ENCODE results near the gene DSCAM.

Gene DSCAM

DNA sequence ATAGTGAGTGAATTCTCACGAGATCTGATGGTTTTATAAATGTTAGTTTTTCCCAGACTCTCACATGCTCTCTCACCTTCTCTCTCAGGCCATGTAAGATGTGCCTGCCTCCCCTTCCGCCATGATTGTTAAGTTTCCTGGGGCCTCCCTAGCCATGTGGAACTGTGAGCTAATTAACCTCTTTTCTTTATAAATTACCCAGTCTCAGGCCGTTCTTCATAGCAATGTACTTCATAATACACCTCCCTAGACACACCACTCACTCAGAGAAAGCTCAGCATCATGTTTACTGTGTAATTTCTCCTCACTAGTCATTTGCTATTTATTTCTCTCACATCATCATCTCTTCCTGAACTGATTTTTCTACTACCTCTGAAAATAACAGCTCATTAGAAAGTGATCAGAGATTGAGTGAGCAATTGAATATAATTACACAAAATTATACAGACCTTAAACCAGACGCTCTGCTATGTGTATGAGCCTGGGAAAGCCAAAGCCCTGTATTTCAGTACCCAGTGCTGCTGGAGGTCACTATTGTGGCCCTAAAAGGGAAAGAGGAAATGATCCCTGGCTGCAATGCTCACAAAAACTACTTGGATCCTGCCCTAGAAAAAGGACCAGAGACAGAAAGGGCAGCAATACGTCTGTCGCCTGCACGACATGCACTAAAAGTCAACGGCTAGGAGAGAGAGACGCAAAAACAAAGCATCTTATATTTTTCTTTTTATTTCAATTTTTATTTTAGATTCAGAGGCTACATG lies 284.5 kb downstream of the DSCAM start:
- no peaks in the 10 kb centered on the region for H3K36me3 ChIP-seq (ENCODE audit: control insufficient read depth in 2 of 2, insufficient read depth in 2 of 2, low read length in 2 of 2)
- H3K9me3 ChIP-seq (ENCODE audit: control insufficient read depth in 2 of 2, low read length in 2 of 2), result no peaks in the 10 kb centered on the region
- H3K27ac ChIP-seq (ENCODE audit: low read length), result no peak overlapping the region
- no peak overlapping the region for H3K9ac ChIP-seq (ENCODE audit: low read length in 2 of 2)
- H3K27me3 ChIP-seq (ENCODE audit: control insufficient read depth in 1 of 2, insufficient read depth in 2 of 2, low read length in 2 of 2), result peaks cover 0 to 2% of the 10 kb centered on the region in 2 donors
- H3K4me3 ChIP-seq (ENCODE audit: low read length in 2 of 2), result no peak overlapping the region
- no peaks in the 10 kb centered on the region for H3K4me1 ChIP-seq (ENCODE audit: control insufficient read depth, insufficient read depth, low read length)

DNA sequence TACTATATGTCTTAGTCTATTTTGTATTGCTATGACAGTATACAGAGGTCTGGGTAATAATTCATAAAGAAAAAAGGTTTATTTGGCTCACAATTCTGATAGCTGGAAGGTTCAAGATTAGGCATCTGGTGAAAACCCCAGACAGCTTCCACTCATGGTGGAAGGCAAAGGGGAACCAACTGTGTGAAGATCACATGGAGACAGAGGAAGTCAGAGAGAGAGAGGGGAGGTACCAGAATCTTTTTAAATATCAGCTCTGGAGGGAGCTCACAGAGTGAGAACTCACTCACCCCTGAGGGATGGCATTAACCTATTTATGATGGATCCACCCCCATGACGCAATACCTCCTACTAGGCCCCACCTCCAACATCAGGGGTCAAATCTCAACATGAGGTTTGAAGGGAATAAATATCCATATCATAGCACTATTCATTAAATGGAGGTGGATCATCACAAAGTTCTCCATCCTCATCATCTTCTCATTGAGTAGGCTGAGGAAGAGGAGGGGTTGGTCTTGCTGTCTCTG lies 290.5 kb downstream of the DSCAM start:
- Histone ChIP-seq H3K9ac (ENCODE audit: low read length in 2 of 2) (no peak overlapping the region), H3K27me3 (ENCODE audit: control insufficient read depth in 1 of 2, insufficient read depth in 2 of 2, low read length in 2 of 2) (no peaks in the 10 kb centered on the region), H3K27ac (ENCODE audit: low read length) (no peak overlapping the region), H3K36me3 (ENCODE audit: control insufficient read depth in 2 of 2, insufficient read depth in 2 of 2, low read length in 2 of 2) (no peaks in the 10 kb centered on the region), H3K9me3 (ENCODE audit: control insufficient read depth in 2 of 2, low read length in 2 of 2) (no peaks in the 10 kb centered on the region), H3K4me3 (ENCODE audit: low read length in 2 of 2) (no peak overlapping the region), H3K4me1 (ENCODE audit: control insufficient read depth, insufficient read depth, low read length) (no peaks in the 10 kb centered on the region)

GRCh38 chr21:40555021-40555528 lies 291.9 kb downstream of the DSCAM start:
- Histone ChIP-seq H3K27me3 (ENCODE audit: control insufficient read depth in 1 of 2, insufficient read depth in 2 of 2, low read length in 2 of 2) (no peaks in the 10 kb centered on the region), H3K4me3 (ENCODE audit: low read length in 2 of 2) (no peak overlapping the region), H3K36me3 (ENCODE audit: control insufficient read depth in 2 of 2, insufficient read depth in 2 of 2, low read length in 2 of 2) (no peaks in the 10 kb centered on the region), H3K9me3 (ENCODE audit: control insufficient read depth in 2 of 2, low read length in 2 of 2) (no peaks in the 10 kb centered on the region), H3K9ac (ENCODE audit: low read length in 2 of 2) (no peak overlapping the region), H3K27ac (ENCODE audit: low read length) (no peak overlapping the region), H3K4me1 (ENCODE audit: control insufficient read depth, insufficient read depth, low read length) (no peaks in the 10 kb centered on the region)

- no peaks in the 10 kb centered on the region for H3K4me1 ChIP-seq (ENCODE audit: control insufficient read depth, insufficient read depth, low read length)
- H3K27me3 ChIP-seq (ENCODE audit: control insufficient read depth in 1 of 2, insufficient read depth in 2 of 2, low read length in 2 of 2), result no peaks in the 10 kb centered on the region
- no peak overlapping the region for H3K4me3 ChIP-seq (ENCODE audit: low read length in 2 of 2)
- H3K27ac ChIP-seq (ENCODE audit: low read length), result no peak overlapping the region
- no peak overlapping the region for H3K9ac ChIP-seq (ENCODE audit: low read length in 2 of 2)
- H3K9me3 ChIP-seq (ENCODE audit: control insufficient read depth in 2 of 2, low read length in 2 of 2), result no peaks in the 10 kb centered on the region
- H3K36me3 ChIP-seq (ENCODE audit: control insufficient read depth in 2 of 2, insufficient read depth in 2 of 2, low read length in 2 of 2), result no peaks in the 10 kb centered on the region
These were observed 293.2 kb downstream of the DSCAM start for GRCh38 chr21:40553781-40554180.

- Histone ChIP-seq H3K27me3 (ENCODE audit: control insufficient read depth in 1 of 2, insufficient read depth in 2 of 2, low read length in 2 of 2) (no peaks in the 10 kb centered on the region), H3K9me3 (ENCODE audit: control insufficient read depth in 2 of 2, low read length in 2 of 2) (peaks cover 4 to 5% of the 10 kb centered on the region in 2 donors), H3K36me3 (ENCODE audit: control insufficient read depth in 2 of 2, insufficient read depth in 2 of 2, low read length in 2 of 2) (no peaks in the 10 kb centered on the region), H3K27ac (ENCODE audit: low read length) (no peak overlapping the region), H3K4me3 (ENCODE audit: low read length in 2 of 2) (no peak overlapping the region), H3K4me1 (ENCODE audit: control insufficient read depth, insufficient read depth, low read length) (no peaks in the 10 kb centered on the region), H3K9ac (ENCODE audit: low read length in 2 of 2) (no peak overlapping the region)
These were observed 298.9 kb downstream of the DSCAM start for GRCh38 chr21:40547906-40548513.

DNA sequence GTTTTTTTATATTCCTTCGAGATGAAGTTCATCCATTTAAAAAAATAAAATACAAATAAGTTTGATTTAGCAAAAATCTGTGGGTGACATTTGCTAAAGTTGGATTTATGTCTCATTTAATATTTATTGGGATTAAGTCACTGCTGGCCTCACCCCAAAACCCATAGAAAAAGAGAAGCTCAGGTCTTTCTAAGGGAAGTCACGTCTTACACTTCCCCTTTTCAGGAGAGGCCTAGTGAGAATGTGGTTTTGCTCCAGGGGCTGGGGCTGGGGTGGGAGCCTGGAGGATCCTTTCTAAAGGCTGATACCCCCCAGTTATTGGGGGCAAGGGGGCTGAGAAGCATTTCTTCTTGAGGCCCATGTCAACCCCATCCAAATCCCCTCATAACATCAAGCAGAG lies 300.3 kb downstream of the DSCAM start:
- no peak overlapping the region for H3K4me3 ChIP-seq (ENCODE audit: low read length in 2 of 2)
- no peak overlapping the region for H3K9ac ChIP-seq (ENCODE audit: low read length in 2 of 2)
- H3K9me3 ChIP-seq (ENCODE audit: control insufficient read depth in 2 of 2, low read length in 2 of 2), result peaks cover 4 to 5% of the 10 kb centered on the region in 2 donors
- no peaks in the 10 kb centered on the region for H3K4me1 ChIP-seq (ENCODE audit: control insufficient read depth, insufficient read depth, low read length)
- no peaks in the 10 kb centered on the region for H3K27me3 ChIP-seq (ENCODE audit: control insufficient read depth in 1 of 2, insufficient read depth in 2 of 2, low read length in 2 of 2)
- no peak overlapping the region for H3K27ac ChIP-seq (ENCODE audit: low read length)
- H3K36me3 ChIP-seq (ENCODE audit: control insufficient read depth in 2 of 2, insufficient read depth in 2 of 2, low read length in 2 of 2), result no peaks in the 10 kb centered on the region

- Histone ChIP-seq H3K9me3 (ENCODE audit: control insufficient read depth in 2 of 2, low read length in 2 of 2) (peaks cover 4% of the 10 kb centered on the region in 2 donors), H3K36me3 (ENCODE audit: control insufficient read depth in 2 of 2, insufficient read depth in 2 of 2, low read length in 2 of 2) (no peaks in the 10 kb centered on the region), H3K27me3 (ENCODE audit: control insufficient read depth in 1 of 2, insufficient read depth in 2 of 2, low read length in 2 of 2) (peaks cover 0 to 3% of the 10 kb centered on the region in 2 donors), H3K9ac (ENCODE audit: low read length in 2 of 2) (no peak overlapping the region), H3K27ac (ENCODE audit: low read length) (no peak overlapping the region), H3K4me3 (ENCODE audit: low read length in 2 of 2) (no peak overlapping the region), H3K4me1 (ENCODE audit: control insufficient read depth, insufficient read depth, low read length) (no peaks in the 10 kb centered on the region)
These were observed 306.7 kb downstream of the DSCAM start for GRCh38 chr21:40540216-40540615.

DNA sequence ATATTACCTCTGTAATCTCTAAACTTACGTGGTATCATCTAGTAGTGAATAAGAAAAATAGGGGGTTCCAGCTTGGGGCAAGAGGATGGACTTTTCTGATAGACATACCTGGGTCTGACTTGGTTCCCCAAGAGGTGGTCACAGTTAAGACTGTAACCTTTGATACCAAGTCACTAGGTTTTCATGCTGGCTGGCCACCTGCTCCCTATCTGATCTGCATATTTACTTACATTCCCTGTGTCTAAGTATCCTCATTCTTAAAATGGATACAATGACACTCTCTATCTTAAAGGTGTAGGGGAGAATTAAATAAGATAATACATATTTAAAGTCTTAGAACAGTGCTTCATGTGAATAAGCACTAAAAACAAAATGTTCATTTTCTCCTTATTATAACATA lies 312.1 kb downstream of the DSCAM start:
- H3K9ac ChIP-seq (ENCODE audit: low read length in 2 of 2), result no peak overlapping the region
- no peaks in the 10 kb centered on the region for H3K9me3 ChIP-seq (ENCODE audit: control insufficient read depth in 2 of 2, low read length in 2 of 2)
- H3K4me1 ChIP-seq (ENCODE audit: control insufficient read depth, insufficient read depth, low read length), result no peaks in the 10 kb centered on the region
- H3K36me3 ChIP-seq (ENCODE audit: control insufficient read depth in 2 of 2, insufficient read depth in 2 of 2, low read length in 2 of 2), result no peaks in the 10 kb centered on the region
- no peak overlapping the region for H3K27ac ChIP-seq (ENCODE audit: low read length)
- peaks cover 0 to 5% of the 10 kb centered on the region in 2 donors for H3K27me3 ChIP-seq (ENCODE audit: control insufficient read depth in 1 of 2, insufficient read depth in 2 of 2, low read length in 2 of 2)
- H3K4me3 ChIP-seq (ENCODE audit: low read length in 2 of 2), result no peak overlapping the region

DNA sequence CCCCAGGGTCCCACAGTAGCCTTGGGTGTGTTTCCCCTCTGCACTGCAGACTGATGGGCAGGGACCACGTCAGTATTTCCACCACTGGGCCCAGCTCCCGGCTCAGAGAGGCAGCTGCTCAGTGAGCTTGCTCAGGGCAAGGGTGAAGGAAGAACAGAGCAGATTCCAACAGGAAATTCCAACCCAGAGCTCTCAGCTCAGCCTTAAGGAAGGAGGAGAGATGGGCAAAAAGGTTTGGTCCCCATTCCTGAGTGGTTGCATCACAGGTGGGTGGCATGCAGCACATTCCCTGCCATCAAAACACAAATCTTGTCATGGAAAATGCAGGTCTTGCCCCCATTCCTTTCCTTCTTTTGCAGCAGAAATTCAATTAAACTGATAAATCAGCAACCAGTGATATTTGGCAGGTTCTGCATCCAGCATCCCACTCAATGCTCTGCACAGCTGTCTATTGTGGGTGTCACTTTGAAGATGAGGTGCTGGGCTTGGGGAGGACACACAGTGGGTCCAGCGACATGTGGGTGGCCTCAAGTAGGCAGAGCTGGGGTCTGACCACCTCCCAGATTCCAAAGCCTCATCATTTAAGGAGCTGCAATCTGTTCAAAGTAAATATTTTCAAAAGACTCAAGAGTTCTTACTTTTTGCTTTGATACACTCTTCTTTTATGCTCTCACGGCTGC lies 315.4 kb downstream of the DSCAM start:
- Histone ChIP-seq H3K9ac (ENCODE audit: low read length in 2 of 2) (no peak overlapping the region), H3K27ac (ENCODE audit: low read length) (no peak overlapping the region), H3K27me3 (ENCODE audit: control insufficient read depth in 1 of 2, insufficient read depth in 2 of 2, low read length in 2 of 2) (peaks cover 0 to 2% of the 10 kb centered on the region in 2 donors), H3K4me3 (ENCODE audit: low read length in 2 of 2) (no peak overlapping the region), H3K9me3 (ENCODE audit: control insufficient read depth in 2 of 2, low read length in 2 of 2) (peaks cover 7 to 13% of the 10 kb centered on the region in 2 donors), H3K36me3 (ENCODE audit: control insufficient read depth in 2 of 2, insufficient read depth in 2 of 2, low read length in 2 of 2) (no peaks in the 10 kb centered on the region), H3K4me1 (ENCODE audit: control insufficient read depth, insufficient read depth, low read length) (no peaks in the 10 kb centered on the region)

GRCh38 chr21:40531016-40531415 lies 315.9 kb downstream of the DSCAM start:
- Histone ChIP-seq H3K9ac (ENCODE audit: low read length in 2 of 2) (no peak overlapping the region), H3K9me3 (ENCODE audit: control insufficient read depth in 2 of 2, low read length in 2 of 2) (peaks cover 7 to 13% of the 10 kb centered on the region in 2 donors), H3K4me3 (ENCODE audit: low read length in 2 of 2) (no peak overlapping the region), H3K27ac (ENCODE audit: low read length) (no peak overlapping the region), H3K36me3 (ENCODE audit: control insufficient read depth in 2 of 2, insufficient read depth in 2 of 2, low read length in 2 of 2) (no peaks in the 10 kb centered on the region), H3K27me3 (ENCODE audit: control insufficient read depth in 1 of 2, insufficient read depth in 2 of 2, low read length in 2 of 2) (peaks cover 0 to 2% of the 10 kb centered on the region in 2 donors), H3K4me1 (ENCODE audit: control insufficient read depth, insufficient read depth, low read length) (no peaks in the 10 kb centered on the region)
